Endothelial cell of umbilical vein (primary cell): ENCODE measurements around the gene RGS6. TPM values are rescaled to one million over a fixed set of nuclear protein-coding genes. Genes with fewer than 3 reads are reported as not detected.

Source experiments
- BruUV-seq: library from RNA; stranded (reverse); fragments of 400-500 nt; replicated peaks from 2 replicates; lab custom pipeline; 2021; lab: Mats Ljungman, UMichigan
- CTCF ChIA-PET: fragments of 300-600, 350-600 bp; sonication (Branson Sonifier 250); formaldehyde crosslinking; loops from one replicate; lab custom pipeline; 2021; ENCODE audit warnings: antibody characterized with exemption, inconsistent platforms; lab: Charles Lee
- POLR2A ChIA-PET: fragments of 300-600, 350-600 bp; sonication (Branson Sonifier 250); formaldehyde crosslinking; loops from one replicate; lab custom pipeline; 2021; ENCODE audit warnings: antibody characterized with exemption, inconsistent platforms; lab: Charles Lee
- DNase-seq: peaks from one replicate; pipeline ENCODE4 v3.0.0-alpha.2; 2011; ENCODE audit warnings: low read depth, low spot score
- FAIRE-seq: peaks from 2 replicates; lab custom pipeline; 2011; peaks lifted over from hg19 to GRCh38; lab: Jason Lieb, UNC
- H2AFZ ChIP-seq: 2 replicates; pipeline ENCODE4 v1.6.0; 2012; ENCODE audit warnings: low read depth, low read length, control low read depth, inconsistent platforms
- H3K27ac ChIP-seq: 2 replicates; pipeline ENCODE4 v1.5.1; 2011; ENCODE audit warnings: low read depth, mild to moderate bottlenecking, control low read depth, low read length, moderate library complexity; ENCODE audit not compliant: insufficient read depth
- H3K27me3 ChIP-seq, 2 experiments: 2 replicates each; pipeline versions ENCODE4 v1.6.0 to v1.6.1; 2011; ENCODE audit warnings: low read length in 2 of 2, mixed read lengths in 1 of 2; ENCODE audit not compliant: control insufficient read depth in 2 of 2, insufficient read depth in 2 of 2
- H3K36me3 ChIP-seq, 2 experiments: 2 replicates in 1 of 2; 3 replicates in 1 of 2; pipeline ENCODE4 v1.5.1; 2011; ENCODE audit warnings: low read length in 2 of 2, mild to moderate bottlenecking in 1 of 2, moderate library complexity in 1 of 2; ENCODE audit not compliant: control insufficient read depth in 2 of 2, insufficient read depth in 2 of 2; ENCODE audit errors: extremely low read depth in 1 of 2
- H3K4me1 ChIP-seq: 3 replicates; pipeline ENCODE4 v1.5.1; 2011; ENCODE audit warnings: mild to moderate bottlenecking, low read length; ENCODE audit not compliant: control insufficient read depth, insufficient read depth; ENCODE audit errors: extremely low read depth
- H3K4me2 ChIP-seq: 2 replicates; pipeline ENCODE4 v1.6.1; 2011; ENCODE audit warnings: low read length, control low read depth, mixed read lengths; ENCODE audit not compliant: insufficient read depth
- H3K4me3 ChIP-seq, 3 experiments: fragments of 200-600 bp in 1 of 3; sonication (generic), shearing (Covaris generic) in 1 of 3; replicated peaks in 1 of 3; 2 replicates each; pipeline ENCODE4 v1.5.1; 2011 to 2016; ENCODE audit warnings: control low read depth in 3 of 3, low read length in 3 of 3, mild to moderate bottlenecking in 2 of 3, inconsistent platforms in 1 of 3, low read depth in 1 of 3, moderate library complexity in 1 of 3; ENCODE audit not compliant: insufficient read depth in 1 of 3
- H3K79me2 ChIP-seq: 2 replicates; pipeline ENCODE4 v1.6.0; 2012; ENCODE audit warnings: low read length, inconsistent platforms; ENCODE audit not compliant: control insufficient read depth, insufficient read depth
- H3K9ac ChIP-seq: replicated peaks from 2 replicates; pipeline ENCODE3; 2011; ENCODE audit warnings: low read length, control low read depth; ENCODE audit not compliant: insufficient read depth; ENCODE audit errors: extremely low read depth
- H3K9me1 ChIP-seq: replicated peaks from 3 replicates; pipeline ENCODE4 v1.6.0; 2011; ENCODE audit warnings: mild to moderate bottlenecking, low read length; ENCODE audit not compliant: control insufficient read depth, insufficient read depth; ENCODE audit errors: extremely low read depth
- H3K9me3 ChIP-seq: replicated peaks from 2 replicates; pipeline ENCODE4 v1.5.1; 2012; ENCODE audit warnings: low read length, inconsistent platforms; ENCODE audit not compliant: control insufficient read depth, insufficient read depth
- H4K20me1 ChIP-seq: replicated peaks from 2 replicates; pipeline ENCODE3; 2011; ENCODE audit warnings: mild to moderate bottlenecking, low read length; ENCODE audit not compliant: control insufficient read depth, insufficient read depth; ENCODE audit errors: extremely low read depth
- CTCF ChIP-seq, 2 donors: IDR thresholded peaks; 1 replicate in 1 of 2; 2 replicates in 1 of 2; pipeline ENCODE4 v1.5.1; 2011; ENCODE audit warnings: low read length in 2 of 2, mild to moderate bottlenecking in 2 of 2, moderate library complexity in 2 of 2, control low read depth in 1 of 2, inconsistent platforms in 1 of 2, low read depth in 1 of 2; ENCODE audit not compliant: insufficient read depth in 1 of 2; ENCODE audit errors: extremely low read depth in 1 of 2
- EZH2 ChIP-seq: IDR thresholded peaks from 2 replicates; pipeline ENCODE4 v1.6.1; 2012; ENCODE audit warnings: borderline replicate concordance, low read depth, mild to moderate bottlenecking, moderate library complexity, low read length, inconsistent platforms; ENCODE audit not compliant: severe bottlenecking
- FOS ChIP-seq: IDR thresholded peaks from 2 replicates; pipeline ENCODE4 v1.6.1; 2011; ENCODE audit warnings: mild to moderate bottlenecking, low read length, moderate library complexity, borderline replicate concordance; ENCODE audit not compliant: insufficient read depth
- GATA2 ChIP-seq: IDR thresholded peaks from 2 replicates; pipeline ENCODE4 v1.7.0; 2011; ENCODE audit warnings: low read depth, mild to moderate bottlenecking, moderate library complexity, mixed read lengths, low read length; ENCODE audit not compliant: insufficient read length, insufficient read depth
- JUN ChIP-seq: IDR thresholded peaks from 2 replicates; pipeline ENCODE4 v1.6.1; 2011; ENCODE audit warnings: borderline replicate concordance, low read depth; ENCODE audit not compliant: insufficient read length, insufficient read depth
- MAX ChIP-seq: IDR thresholded peaks from 2 replicates; pipeline ENCODE4 v1.6.1; 2011; ENCODE audit not compliant: insufficient read depth, insufficient read length
- MYC ChIP-seq: IDR thresholded peaks from one replicate; pipeline ENCODE4 v1.6.1; 2011; ENCODE audit warnings: mild to moderate bottlenecking, low read depth, low read length
- POLR2A ChIP-seq: IDR thresholded peaks from 2 replicates; pipeline ENCODE4 v1.6.1; 2012; ENCODE audit warnings: low read depth, mild to moderate bottlenecking, control low read depth, low read length
- POLR2AphosphoS5 ChIP-seq: IDR thresholded peaks from 2 replicates; pipeline ENCODE4 v1.6.1; 2012; ENCODE audit warnings: low read depth, mild to moderate bottlenecking, control low read depth, low read length, moderate library complexity; ENCODE audit not compliant: insufficient read depth
- dilution Hi-C: fragments of 300-500 bp; cut with MboI; formaldehyde crosslinking; loops from one replicate; pipeline ENCODE4 v1.15.0; 2019; ENCODE audit warnings: low sequenced_read_pairs; ENCODE audit not compliant: extremely low pct_ligation_motif_present
- intact Hi-C: fragments of 100-400 bp; cut with micrococcal nuclease; formaldehyde crosslinking; loops from one replicate; pipeline ENCODE4 v1.10.0; 2022
- polyA plus RNA-seq, 4 experiments: library from polyadenylated mRNA; depleted of rRNA in 3 of 4; stranded (reverse) in 3 of 4; unstranded in 1 of 4; fragments of >200 nt; gene quantifications; 2 replicates each; pipeline versions ENCODE4 v1.2.1 to v1.2.3, GENCODE V29; 2011 to 2012; ENCODE audit warnings: missing spikeins in 1 of 4
- total RNA-seq: library from RNA; stranded (reverse); gene quantifications from 2 replicates; pipeline ENCODE4 v1.2.3, GENCODE V29; 2021

RGS6 gene
- total and polyA plus RNA-seq, 2 donors (not counting 3 experiments of a cell fraction or from before 2014, with no cell fraction given): not detected

GRCh38 chr14:72540836-72541235 is 608.6 kb downstream of the RGS6 start:
- Histone ChIP-seq H3K9ac (no peak overlapping the region), H3K4me1 (no peaks in the 10 kb centered on the region), H3K9me3 (no peaks in the 10 kb centered on the region), H3K9me1 (no peaks in the 10 kb centered on the region), H3K27ac (no peak overlapping the region), H2AFZ (no peak overlapping the region), H3K4me3 (no peak overlapping the region), H3K27me3 (peaks cover 0 to 10% of the 10 kb centered on the region in 2 experiments), H3K79me2 (no peaks in the 10 kb centered on the region), H3K36me3 (no peaks in the 10 kb centered on the region), H4K20me1 (no peaks in the 10 kb centered on the region), H3K4me2 (no peak overlapping the region)
- FAIRE-seq: no peak
- intact Hi-C loops: no loop called here
- TF ChIP-seq MAX (no peak), FOS (no peak), JUN (no peak), POLR2AphosphoS5 (no peak), MYC (no peak), EZH2 (no peak), GATA2 (no peak), CTCF (IDR thresholded peaks at IDR 0.05; ENCODE audit: extremely low read depth in 1 of 2, insufficient read depth in 1 of 2, low read depth in 1 of 2, low read length in 2 of 2) (no peak), POLR2A (no peak)
- DNase-seq: no peak
- dilution Hi-C loops: no loop called here
- BruUV-seq: no TSS peak
- ChIA-PET CTCF (interaction anchor here (0.8 to 2.0 kb wide), 5 partner anchors 10 to 27 kb away, joined by 3 to 7 read pairs (median 6); no protein-coding TSS in a partner anchor), POLR2A (no interaction called here)
